ENCODE results near the gene SHISAL1.

The SHISAL1 gene

DNA sequence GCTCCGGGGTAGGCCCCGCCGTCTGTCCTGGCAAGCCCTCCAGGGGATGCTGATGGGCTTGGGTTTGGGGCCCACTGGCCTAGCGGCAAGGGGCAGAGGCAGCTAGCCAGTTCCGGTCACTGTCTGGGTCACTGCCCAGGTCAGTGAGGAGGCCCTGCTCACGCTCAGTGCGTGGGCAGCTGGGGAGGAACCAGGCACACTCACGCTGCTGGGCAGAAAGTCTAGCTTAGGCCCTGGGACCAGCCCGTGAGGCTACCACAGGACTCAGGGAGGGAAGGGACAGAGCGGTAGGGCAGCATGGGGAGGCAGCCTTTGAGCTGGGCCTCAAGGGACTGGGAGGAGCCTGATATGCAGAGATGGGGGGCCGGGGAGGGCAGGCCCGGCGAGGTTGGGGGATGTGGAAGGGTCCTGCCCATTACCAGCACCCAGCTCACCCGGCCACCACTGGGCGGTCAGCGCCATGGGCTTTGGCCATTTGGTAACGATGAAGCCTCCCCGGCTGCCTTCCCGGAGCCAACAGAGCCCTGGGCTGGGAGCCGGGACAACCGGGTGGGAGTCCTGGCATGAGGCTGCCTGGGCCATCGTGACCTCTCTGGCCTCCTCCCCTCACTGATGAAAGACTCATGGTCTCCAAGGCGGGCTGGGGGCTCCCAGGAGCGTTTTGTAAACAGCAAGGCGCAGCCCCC is 14.2 kb downstream of the SHISAL1 start:
- no peak for DNase-seq

DNA sequence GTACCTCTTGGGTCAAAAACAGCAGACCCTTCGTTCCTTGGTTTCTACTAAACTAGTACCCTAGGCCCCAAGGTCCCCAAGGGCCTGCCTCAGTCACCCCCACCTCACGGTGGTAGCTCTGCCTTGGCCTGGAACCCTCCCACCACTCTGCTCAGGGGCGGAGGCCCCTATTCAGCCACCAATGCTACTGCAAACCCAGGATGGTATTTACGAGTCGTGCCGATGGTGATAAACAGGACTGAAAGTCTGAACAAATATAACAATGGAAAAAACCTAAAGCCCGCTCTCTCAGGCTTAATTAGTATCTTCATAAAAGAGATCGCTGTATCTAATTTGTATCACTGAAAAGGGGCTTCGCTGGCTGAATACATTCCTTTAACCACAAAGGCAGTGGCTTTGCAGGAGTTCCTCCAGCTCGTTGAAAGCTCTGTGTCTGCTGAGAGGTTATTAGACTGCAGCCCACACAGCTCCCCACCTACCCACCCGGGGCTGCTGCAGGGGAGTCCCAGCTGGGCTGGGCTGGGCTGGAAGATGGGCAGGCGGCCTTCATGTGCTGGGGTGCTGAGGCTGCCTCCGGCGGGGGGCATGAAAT is 15.2 kb downstream of the SHISAL1 start:
- DNase-seq, result no peak

DNA sequence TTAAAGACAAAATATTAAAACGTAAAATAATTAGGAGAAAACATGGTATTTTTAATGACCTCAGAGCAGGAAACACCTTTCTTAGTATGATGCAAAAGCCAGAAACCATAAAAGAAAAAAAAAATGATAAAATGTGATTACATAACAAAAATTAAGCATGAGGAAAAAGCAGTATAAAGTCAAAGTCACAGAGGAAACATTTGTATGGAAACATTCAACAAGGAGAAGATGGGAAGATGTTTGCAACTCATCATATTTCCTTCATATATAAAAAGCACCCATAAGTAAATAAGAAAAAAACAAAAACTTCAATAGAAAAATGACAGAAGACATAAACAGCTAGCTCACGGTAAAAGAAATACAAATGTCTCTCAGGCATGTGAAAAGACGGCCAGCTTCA is 17.3 kb downstream of the SHISAL1 start:
- DNase-seq, result no peak

DNA sequence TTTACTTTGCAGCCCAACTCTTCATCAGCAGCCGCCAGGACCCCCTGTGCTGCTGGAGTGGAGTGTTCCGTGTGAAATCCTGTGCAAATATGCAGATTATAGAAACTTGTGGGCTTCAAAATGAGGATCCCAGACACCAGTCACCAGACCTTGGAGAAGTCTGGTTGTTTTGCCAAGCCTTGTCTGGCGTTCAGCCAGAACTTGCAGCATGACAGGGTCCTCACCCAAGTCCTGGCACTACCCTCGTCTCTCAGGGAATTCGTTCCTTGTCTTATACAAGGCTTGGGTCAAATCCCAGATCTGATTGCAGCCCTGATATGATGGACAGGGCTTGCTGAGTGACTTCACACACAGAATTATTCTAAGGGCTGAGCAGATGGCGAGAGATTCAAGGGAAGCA is 18.9 kb downstream of the SHISAL1 start:
- DNase-seq, result no peak

DNA sequence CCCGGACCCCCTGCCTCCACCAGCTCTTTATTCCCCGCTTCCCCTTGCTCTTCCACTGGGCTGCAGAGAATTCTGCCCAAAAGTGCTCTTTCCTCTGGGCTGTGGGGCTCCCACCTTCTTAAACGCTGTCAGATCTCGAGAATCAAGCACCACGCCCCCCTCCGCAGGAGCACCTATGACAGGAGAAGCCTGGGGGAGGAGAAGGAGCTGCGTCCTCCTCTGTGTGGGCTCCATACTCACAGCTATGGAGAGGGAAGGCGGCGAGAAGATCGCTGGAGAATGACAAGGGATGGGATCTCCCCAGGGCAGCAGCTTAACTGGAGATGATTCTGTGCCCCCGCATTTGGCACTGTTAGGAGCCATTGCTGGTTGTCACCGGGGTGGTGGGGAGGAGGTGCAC is 19.7 kb downstream of the SHISAL1 start:
- DNase-seq, result no peak

DNA sequence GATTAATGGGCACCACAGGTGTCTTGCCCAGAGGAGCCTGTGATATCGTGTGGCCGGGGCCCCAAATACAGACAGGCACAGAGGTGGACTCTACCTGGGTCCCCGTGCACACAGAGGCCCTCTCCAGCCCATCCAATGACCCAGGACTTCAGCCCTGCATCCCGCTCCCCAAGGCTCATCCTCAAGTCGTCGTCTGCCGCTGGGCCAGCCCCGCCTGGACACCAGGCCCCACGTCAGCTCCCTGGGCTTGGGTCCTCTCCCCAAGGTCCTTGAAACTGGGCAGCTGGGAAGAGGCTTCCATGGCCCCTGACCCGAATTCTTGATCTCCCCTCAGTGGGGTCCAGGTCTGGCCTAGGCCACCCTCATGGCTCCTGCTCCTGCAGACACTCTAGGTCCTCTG is 20.2 kb downstream of the SHISAL1 start:
- no peak for DNase-seq

DNA sequence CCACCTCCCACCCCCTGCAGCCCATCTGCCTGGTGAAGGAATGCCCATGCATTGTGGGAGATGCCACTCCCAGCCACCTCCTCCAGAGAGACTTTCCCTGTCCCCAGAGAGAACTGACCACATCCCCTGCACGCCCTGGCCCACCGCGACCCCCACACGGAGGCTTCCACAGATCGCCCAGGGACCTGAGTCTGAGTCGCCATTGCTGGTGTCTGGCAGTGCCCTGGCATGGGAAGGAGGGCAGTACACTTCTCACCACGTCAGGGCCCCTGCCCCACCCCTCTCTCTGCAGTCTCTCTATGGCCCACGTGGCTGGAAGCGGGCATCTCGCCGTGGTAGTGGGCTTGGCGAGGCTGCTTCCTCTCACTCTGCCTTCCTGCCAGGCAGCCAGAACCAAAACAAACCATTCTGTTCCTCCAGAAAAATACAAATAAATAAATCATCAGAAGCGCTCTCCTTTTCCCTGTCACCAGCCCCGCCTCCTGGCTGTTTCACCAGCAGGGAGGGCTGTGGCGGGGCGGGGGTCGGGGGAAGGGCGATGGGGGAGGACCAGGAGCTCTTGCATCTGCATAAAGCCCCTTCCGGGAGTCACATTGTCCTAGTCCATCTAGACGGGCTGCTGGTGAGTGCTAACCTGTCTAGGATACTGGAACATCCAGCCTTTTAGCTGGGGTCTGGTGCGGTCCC is 20.9 kb downstream of the SHISAL1 start:
- DNase-seq, result no peak

GRCh38 chr22:44291265-44291664 is 21.5 kb downstream of the SHISAL1 start:
- no peak for DNase-seq

DNA sequence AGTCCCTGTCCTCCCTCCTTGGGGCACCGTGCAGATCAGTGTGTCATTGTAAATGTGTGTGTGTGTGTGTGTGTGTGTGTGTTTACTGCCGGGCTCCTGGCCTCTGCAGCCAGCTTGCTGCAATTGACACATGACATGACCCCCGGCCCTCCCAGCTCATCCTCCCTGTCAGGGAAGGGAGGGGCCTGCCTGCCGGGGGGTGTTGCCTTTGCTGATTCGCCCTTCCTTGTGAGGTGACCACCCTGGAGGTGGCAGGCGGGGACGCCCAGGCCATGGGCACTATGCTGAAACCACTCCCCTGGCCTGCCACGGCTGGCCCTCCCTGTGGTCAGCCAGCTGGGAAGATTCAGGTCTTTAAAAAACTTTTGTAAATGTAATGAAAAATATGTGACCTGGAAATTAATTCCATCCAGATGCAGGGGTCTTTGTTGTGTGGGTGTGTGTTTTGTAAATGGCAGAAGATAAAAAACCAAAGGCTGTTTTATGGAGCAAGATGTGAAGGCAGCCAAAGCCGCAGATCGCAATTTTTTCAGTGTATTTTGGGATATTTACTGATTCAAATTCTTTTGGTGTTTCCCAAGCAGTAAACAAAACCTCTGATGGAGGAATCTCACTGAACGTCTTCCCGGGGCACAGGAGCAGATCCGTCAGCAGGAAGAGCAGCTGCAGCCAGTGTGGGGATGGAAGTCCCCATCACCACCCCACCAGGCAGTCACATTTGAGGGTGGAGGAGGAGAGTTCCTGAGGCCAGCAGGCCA is 23.2 kb downstream of the SHISAL1 start:
- DNase-seq, result no peak

- DNase-seq, result no peak
Observed at GRCh38 chr22:44288913-44289312, 23.8 kb downstream of the SHISAL1 start.

GRCh38 chr22:44287741-44288140 is 25.0 kb downstream of the SHISAL1 start:
- no peak for DNase-seq

DNA sequence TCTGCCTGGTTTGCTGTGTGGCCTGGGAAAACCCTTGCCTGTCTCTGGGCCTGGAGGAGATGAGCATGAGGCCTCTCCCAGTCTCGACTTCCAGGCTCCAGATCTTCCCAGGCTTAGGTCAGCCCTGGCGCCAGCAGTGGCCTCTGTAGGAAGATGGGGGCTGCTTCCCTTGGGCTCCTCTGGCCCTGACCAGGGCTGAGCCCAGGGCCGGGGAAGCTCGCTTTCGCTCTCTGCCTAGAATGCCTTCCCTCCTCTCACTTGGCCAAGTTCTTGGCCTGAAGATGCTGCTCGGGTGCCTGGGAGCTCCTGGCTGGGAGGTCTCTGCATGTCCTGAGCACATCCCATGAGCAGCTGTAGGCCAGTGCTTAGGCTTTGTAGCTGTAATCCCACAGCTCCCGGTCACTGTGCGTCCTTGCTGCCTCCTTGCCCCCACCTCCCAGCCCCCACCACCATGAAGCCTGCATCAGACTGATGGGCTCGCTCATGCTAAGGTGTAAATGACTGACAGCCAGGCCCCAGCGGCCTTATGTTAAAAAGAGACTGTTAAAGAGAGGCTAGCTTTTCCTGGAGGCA is 25.5 kb downstream of the SHISAL1 start:
- DNase-seq, result no peak

- no peak for DNase-seq
Observed at GRCh38 chr22:44286646-44287045, 26.1 kb downstream of the SHISAL1 start.

GRCh38 chr22:44284711-44285110 is 28.0 kb downstream of the SHISAL1 start:
- no peak for DNase-seq

GRCh38 chr22:44281768-44282637 is 30.7 kb downstream of the SHISAL1 start:
- DNase-seq, result no peak

- no peak for DNase-seq
Observed at GRCh38 chr22:44280665-44281188, 32.0 kb downstream of the SHISAL1 start.

DNA sequence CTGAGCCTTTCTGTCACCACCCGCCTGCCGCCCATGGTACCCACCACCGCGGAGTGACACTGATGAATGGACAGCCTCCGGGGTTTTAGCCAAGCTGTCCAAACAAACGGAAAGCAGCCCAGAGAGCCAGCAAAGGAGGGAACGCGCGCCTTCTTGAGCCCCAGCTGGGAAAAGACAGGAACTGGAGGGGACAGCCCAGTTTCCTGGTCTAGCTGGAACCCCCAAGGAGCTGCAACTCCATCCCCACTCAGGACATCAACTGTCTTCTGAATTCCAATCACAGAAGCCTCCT is 33.7 kb downstream of the SHISAL1 start:
- no peak for DNase-seq

DNA sequence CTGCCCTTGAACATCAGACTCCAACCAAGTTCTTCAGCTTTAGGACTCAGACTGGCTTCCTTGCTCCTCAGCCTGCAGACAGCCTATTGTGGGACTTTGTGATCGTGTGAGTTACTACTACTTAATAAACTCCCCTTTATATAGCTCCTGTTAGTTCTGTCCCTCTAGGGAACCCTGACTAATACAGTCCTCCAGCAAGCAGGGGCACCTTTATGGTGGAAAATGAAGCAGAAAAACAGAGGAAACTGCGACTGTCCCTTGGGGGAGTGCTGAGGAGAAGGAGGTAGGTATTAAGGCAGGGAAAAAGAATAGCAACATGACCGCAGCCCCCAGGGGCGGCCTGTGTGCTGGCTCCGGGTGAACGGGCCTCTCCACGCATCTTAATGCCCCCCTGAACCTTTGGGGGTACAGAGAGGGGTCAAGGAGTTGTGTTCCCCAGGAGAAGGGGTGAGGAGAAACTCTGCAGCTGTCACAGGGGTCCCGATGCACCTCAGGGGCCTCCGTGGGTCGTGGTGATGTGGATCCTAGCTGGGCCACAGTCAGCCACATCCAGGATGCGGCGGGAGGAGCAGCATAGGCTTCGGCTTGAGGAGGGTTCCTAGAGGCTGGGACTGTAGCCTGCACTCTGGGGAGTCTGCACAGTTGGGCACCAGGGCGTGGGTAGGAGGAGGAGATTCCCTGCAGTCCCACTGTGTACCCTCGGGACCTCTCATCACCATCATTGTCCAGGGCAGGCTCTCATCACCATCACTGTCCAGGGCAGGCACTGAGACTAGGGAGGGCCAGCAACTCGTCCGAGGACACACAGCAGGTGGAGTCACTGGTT is 34.3 kb downstream of the SHISAL1 start:
- DNase-seq, result no peak

DNA sequence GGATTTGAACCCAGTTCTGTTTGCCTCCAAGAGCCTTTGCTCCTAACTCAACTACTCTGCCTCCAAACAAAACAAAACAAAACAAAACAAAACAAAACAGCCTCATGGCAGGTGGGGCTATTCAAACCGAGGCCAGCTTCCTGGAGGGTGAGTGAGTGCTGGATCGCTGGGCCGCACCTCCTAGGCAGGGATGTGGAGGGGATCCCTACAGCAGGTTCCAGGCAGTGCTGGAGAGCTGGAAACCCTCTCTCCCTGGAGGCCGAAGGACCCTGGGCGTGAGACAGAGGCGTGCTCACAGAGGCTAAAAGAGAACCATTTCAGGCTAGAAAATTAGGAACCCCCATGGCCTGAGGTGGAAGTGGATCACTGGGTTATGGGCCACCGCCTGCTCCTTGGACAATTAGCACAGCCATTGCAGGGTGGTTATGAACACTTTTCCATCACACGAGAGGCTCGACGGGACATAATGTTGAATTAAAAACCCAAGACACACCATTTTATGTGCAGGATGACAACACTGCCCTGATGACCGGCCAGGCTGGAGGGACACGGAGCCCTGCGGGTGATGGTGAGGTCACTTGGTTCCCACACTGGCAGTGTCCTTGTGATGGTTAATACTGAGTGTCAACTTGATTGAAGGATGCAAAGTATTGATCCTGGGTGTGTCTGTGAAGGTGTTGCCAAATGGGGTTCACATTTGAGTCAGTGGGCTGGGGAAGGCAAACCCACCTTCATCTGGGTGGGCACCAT is 35.2 kb downstream of the SHISAL1 start:
- DNase-seq, result no peak

DNA sequence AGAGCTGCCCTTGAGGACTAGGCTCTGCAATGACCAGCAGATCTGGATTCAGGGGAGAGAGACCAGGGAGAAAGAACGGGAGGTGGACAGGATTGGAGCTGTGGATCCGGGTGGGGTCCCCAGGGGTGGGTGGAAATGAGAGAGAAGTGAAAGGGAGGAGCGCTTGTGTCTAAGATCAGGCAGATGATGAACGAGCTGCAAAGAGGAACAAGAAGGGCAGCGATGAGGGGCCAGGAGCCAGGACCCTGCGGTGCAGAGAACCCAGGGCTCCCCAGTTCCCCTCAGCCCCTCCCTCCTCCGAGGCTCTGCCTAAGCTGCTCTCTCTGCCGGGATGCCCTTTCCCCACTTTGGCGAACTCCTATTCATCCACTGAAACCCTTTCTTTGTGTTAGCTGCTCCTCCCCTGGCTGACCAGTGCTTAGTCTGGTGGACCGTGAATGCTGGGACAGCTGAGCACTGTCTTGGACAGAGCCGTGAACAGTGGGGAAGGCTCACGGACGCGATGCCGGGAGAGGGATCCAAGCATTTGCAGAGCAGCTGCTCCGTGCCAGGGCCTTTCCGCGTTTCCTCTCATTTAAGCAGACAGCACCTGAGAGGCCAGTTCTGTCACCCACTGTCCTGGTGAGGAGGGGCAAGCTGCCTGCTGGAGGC is 35.9 kb downstream of the SHISAL1 start:
- no peak for DNase-seq

Measured in NCI-H1436 (cell line).